GM11168 (cell line): Measurements from ENCODE around the gene HEPACAM.

Source experiments
- in situ Hi-C: fragments of 300-500 bp; cut with MboI; formaldehyde crosslinking; loops from one replicate; pipeline ENCODE4 v1.12.0; 2022; ENCODE audit warnings: low sequenced_read_pairs; ENCODE audit not compliant: unreplicated experiment

HEPACAM gene

GRCh38 chr11:124889191-124890091, 46.4 kb downstream of the HEPACAM start:
- in situ Hi-C loops = no loop called here

GRCh38 chr11:124887667-124888013, 48.2 kb downstream of the HEPACAM start:
- in situ Hi-C loops = no loop called here

GRCh38 chr11:124886978-124887666, 48.7 kb downstream of the HEPACAM start:
- in situ Hi-C loops = no loop called here

DNA sequence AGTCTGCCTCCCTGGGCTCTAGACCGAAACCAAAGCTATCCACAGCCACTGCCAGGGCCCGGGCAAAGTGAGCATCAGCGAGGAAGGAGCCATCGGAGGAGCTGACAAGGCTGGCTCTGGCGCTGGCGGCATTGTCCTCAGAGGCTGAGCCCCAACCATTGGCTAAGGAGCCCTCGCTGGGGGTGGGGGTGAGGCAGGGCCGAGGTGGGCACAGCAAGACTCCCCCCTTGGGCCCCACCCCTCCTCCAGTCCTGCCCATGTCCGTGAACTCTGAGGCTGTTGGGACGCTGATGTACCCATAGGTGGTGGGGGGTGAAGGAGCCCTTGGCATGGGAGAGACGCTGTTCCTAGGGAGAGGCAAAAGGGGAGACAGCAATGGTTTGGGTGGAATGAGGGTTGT, 49.4 kb downstream of the HEPACAM start:
- in situ Hi-C loops = no loop called here

DNA sequence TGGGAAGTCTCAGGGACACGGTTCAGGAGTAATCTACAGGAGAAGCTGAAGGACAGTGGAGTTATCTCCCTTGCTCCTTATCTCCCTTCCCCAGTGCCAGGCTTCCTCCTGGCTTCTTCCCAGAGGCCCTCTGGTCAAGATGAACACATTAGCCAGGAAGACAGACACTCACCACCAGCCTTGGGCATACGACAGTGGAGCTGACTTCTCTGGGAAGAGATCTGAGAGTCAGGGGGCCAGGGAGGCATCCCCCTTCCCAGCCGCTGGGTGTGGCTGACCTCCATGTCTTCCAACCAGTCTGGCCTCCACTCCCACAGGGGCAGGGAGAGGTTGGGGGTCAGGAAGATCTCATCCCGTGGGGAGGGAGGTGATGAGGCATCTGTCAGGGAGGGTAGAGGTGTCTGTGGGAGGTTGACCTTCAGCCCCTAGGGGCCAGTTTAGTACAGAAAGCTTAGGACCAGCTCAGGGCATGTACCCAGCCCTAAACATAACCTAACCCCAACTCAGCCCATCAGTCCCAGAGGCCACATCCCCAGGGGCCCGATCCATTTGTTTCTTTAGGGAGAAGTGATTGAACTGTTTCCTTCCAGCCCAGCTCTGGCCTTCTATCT, 50.9 kb downstream of the HEPACAM start:
- in situ Hi-C loops = no loop called here

GRCh38 chr11:124884340-124884739, 51.5 kb downstream of the HEPACAM start:
- in situ Hi-C loops = no loop called here

- in situ Hi-C loops = no loop called here
Measured at GRCh38 chr11:124882339-124883071, 53.3 kb downstream of the HEPACAM start.

DNA sequence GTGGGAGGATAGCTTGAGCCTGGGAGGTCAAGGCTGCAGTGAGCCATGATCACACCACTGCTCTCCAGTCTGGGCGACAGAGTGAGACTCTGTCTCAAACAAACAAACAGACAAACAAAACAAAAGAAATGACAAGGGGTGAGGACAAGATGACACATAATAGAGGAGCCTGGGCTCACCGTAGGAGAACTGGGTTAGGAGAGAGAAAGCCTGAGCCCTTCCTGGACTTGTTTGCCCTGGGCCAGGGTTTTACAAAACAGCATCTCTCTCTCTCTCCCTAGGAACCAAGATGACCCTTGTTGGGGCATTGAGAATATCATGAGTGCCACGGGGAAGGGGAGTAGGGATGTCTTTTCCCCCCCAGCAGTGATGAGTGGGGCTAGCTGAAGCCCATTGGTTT, 54.9 kb downstream of the HEPACAM start:
- in situ Hi-C loops = no loop called here

DNA sequence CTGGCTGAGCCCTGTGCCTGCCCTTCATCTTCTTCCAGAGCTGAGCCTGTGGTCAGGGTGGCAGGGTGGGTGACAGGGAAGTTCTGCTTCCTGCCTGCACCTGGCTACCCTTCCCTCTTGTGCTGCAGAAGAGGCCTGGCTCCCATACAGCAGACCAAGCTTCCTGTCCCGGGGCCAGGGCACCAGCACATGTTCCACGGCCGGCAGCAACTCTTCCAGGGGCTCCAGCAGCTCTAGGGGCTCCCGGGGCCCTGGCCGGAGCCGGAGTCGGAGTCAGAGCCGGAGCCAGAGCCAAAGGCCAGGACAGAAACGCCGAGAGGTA, 55.6 kb downstream of the HEPACAM start:
- in situ Hi-C loops = no loop called here

DNA sequence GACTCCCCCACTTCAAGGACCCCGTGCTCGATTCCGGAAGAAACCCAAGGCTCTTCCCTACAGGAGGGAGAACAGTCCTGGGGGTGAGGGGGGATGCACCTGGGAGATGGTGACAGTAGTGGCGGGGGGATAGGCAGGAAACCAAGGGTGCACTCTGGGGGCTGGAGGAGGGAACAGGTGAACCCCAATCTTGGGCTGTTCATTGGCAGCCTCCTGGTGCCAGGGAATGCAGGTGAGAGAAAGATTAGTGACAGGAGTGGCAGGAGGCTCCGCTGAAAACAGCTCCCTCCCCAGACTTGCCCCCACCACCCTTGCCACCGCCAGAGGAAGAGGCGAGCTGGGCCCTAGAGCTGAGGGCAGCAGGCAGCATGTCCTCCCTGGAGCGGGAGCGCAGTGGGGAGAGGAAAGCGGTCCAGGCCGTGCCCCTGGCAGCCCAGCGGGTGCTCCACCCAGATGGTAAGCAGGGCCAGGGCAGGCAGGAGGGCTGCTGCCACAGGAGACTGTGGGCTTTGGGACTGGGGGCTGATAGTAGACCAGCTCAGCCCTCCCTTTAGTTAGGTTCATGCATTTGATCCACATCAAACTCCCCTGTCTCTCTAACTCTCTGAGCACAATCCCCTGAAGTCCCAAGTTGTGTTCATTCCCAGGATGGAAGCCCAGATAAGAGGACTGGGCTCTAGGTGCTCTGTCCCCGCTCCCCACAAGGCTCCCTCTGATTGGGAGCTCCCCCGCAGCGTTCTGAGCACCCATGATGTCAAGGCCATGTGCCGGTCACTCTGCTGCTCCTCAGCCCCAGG, 56.2 kb downstream of the HEPACAM start:
- in situ Hi-C loops = no loop called here

GRCh38 chr11:124878759-124879492, 56.9 kb downstream of the HEPACAM start:
- in situ Hi-C loops = no loop called here

- in situ Hi-C loops = no loop called here
Measured at GRCh38 chr11:124877910-124878758, 57.7 kb downstream of the HEPACAM start.

- in situ Hi-C loops = no loop called here
Measured at GRCh38 chr11:124877631-124877909, 58.3 kb downstream of the HEPACAM start.

DNA sequence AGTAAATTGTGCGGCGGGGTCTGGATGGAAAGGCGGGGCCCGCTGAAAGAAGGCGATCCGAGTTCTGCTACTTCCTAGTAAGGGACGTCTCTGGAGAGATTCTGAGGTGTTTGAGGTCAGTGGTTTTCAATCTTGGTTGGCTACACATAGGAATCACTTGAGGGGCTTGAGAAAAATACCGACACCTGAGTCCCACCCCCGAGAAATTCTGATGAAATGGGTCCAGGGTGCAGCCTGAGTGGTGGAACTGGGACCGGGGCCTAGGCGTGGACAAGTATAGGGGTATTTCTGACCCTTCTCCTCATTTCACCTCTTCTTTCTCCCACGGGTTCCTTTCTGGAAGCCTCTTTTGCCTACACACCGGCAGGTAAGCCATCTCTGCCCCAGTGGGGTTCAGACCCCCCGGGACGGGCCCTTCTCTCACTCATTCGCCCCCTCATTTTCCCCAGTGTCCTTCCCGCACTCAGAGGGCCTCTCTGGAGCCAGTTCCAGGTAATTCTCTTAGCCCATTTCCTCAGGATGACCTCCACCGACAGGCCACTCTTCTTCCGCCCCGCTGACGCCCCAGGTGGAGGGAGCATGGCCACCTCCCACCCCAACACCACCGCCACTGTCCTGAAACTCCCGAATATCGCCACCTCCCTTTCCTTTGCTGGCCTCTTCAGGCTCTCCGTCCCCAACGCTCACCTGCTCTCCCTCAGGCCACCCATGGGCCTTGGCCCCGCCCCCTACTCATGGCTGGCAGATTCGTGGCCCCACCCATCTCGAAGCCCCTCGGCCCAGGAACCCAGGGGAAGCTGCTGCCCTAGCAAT, 58.8 kb downstream of the HEPACAM start:
- in situ Hi-C loops = no loop called here

DNA sequence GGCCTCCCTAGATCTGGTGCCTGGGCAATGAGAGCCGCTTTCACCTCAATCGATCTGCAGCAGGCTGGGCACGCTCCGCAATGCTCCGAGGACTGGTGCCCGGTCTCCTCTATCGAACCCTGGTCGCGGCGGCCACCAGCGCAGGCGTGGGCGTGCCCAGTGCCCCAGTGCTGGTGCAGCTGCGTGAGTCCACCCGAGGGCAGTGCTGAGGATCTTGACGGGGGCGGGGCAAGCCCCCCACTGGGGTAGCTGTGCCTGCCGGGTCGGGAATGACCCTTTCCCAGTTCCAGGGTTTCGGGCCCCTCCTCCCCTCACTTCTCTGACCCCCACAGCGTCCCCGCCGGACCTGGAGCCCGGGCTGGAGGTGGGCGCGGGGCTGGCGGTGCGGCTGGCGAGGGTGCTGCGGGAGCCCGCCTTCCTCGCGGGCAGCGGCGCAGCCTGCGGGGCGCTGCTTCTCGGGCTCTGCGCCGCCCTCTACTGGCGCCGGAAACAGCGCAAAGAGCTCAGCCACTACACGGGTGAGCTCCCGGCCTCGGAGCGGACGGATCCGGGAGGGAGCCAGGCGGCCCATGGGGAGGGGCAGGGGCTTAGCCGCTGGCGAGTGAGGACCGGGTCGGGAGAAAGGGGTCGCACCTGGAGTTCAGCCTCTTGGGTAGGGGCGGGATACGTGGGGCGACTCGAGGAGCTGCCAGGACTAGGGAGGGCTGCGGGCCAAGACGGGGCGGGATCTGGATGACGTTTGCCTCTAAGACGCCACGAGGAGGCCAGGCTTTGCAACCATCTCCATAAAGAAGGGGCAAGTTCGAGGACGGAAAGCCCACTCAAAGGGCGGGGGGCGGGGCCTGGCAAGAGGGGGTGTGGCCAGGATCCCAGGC, 59.7 kb downstream of the HEPACAM start:
- in situ Hi-C loops = no loop called here

DNA sequence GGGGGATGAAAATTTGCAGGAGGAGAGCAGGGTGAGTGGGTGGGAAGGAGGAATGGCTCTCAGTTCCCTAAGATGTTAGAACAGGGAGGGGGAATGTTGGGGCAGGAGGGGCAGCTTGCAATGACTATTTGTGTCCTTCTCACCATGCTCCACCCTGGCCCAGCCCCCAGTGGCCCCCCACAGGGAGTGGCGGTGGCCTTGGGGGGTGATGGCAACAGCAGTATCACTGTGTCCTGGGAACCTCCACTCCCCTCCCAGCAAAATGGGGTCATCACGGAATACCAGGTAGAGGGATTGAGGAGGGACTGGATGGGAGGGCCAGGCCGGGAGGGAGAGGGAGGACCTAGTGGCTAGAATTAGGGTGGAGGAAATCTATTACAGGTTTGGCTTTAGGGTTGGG, 60.4 kb downstream of the HEPACAM start:
- in situ Hi-C loops = no loop called here
